CD14-positive monocyte (primary cell): ENCODE measurements around the gene CDC14B. TPM values are rescaled to one million over a fixed set of nuclear protein-coding genes. Genes with fewer than 3 reads are reported as not detected.

Experiments
- DNase-seq, 3 donors: peaks; one replicate each; pipeline ENCODE4 v3.0.0-alpha.2; 2011 to 2022
- H2AFZ ChIP-seq: 2 replicates; pipeline ENCODE4 v1.6.0; 2012; ENCODE audit warnings: mild to moderate bottlenecking, low read depth, low read length, inconsistent platforms; ENCODE audit not compliant: insufficient read depth, poor library complexity, severe bottlenecking
- H3K27ac ChIP-seq, 2 donors: 1 replicate in 1 of 2; 2 replicates in 1 of 2; pipeline ENCODE4 v1.5.1; 2012 to 2013; ENCODE audit warnings: low read length in 2 of 2, control low read depth in 1 of 2, inconsistent platforms in 1 of 2, low read depth in 1 of 2, mild to moderate bottlenecking in 1 of 2
- H3K27me3 ChIP-seq, 2 donors: one replicate each; pipeline versions ENCODE4 v1.6.0 to v1.6.1; 2011 to 2013; ENCODE audit warnings: low read length in 2 of 2; ENCODE audit not compliant: control insufficient read depth in 2 of 2, insufficient read depth in 2 of 2
- H3K36me3 ChIP-seq, 2 donors: replicated peaks in 1 of 2; 1 replicate in 1 of 2; 2 replicates in 1 of 2; pipeline versions ENCODE4 v1.5.1 to v1.6.1; 2012 to 2013; ENCODE audit warnings: low read length in 2 of 2, control low read depth in 1 of 2, inconsistent platforms in 1 of 2, mild to moderate bottlenecking in 1 of 2; ENCODE audit not compliant: insufficient read depth in 2 of 2, control insufficient read depth in 1 of 2
- H3K4me1 ChIP-seq, 2 donors: 1 replicate in 1 of 2; 2 replicates in 1 of 2; pipeline versions ENCODE4 v1.5.1 to v1.6.1; 2012 to 2013; ENCODE audit warnings: low read length in 2 of 2, control low read depth in 1 of 2, inconsistent platforms in 1 of 2, mild to moderate bottlenecking in 1 of 2, moderate library complexity in 1 of 2; ENCODE audit not compliant: insufficient read depth in 2 of 2, control insufficient read depth in 1 of 2
- H3K4me2 ChIP-seq: replicated peaks from 2 replicates; pipeline ENCODE3; 2012; ENCODE audit warnings: low read length, moderate library complexity, mild to moderate bottlenecking; ENCODE audit not compliant: poor library complexity, severe bottlenecking; ENCODE audit errors: extremely low read depth
- H3K4me3 ChIP-seq, 3 experiments: fragments of 200-600 bp in 1 of 3; sonication (generic) in 1 of 3; replicated peaks in 1 of 3; 1 replicate in 2 of 3; 2 replicates in 1 of 3; pipeline ENCODE4 v1.5.1; 2011 to 2013; ENCODE audit warnings: low read length in 3 of 3, mild to moderate bottlenecking in 3 of 3, control low read depth in 2 of 3, low read depth in 2 of 3, inconsistent platforms in 1 of 3, moderate library complexity in 1 of 3
- H3K79me2 ChIP-seq: 2 replicates; pipeline ENCODE4 v1.6.0; 2012; ENCODE audit warnings: mild to moderate bottlenecking, control low read depth, inconsistent platforms, low read length, moderate library complexity; ENCODE audit not compliant: insufficient read depth
- H3K9ac ChIP-seq: 2 replicates; pipeline ENCODE4 v1.6.0; 2017; ENCODE audit warnings: low read length, mild to moderate bottlenecking; ENCODE audit not compliant: insufficient read depth, poor library complexity, severe bottlenecking
- H3K9me3 ChIP-seq, 2 donors: replicated peaks in 1 of 2; 1 replicate in 1 of 2; 2 replicates in 1 of 2; pipeline versions ENCODE4 v1.5.1 to v1.6.1; 2012 to 2013; ENCODE audit warnings: low read length in 2 of 2, control low read depth in 1 of 2; ENCODE audit not compliant: control insufficient read depth in 1 of 2, insufficient read depth in 1 of 2
- H4K20me1 ChIP-seq: 2 replicates; pipeline ENCODE4 v1.6.0; 2012; ENCODE audit warnings: mild to moderate bottlenecking, low read length, control low read depth, moderate library complexity; ENCODE audit not compliant: insufficient read depth
- H3K27ac Mint-ChIP-seq, 7 donors: one replicate each; pipeline ENCODE4 v1.8.0; 2020; ENCODE audit warnings: mild to moderate bottlenecking in 7 of 7, mixed read lengths in 7 of 7, moderate library complexity in 6 of 7, inconsistent platforms in 2 of 7
- H3K27me3 Mint-ChIP-seq, 3 donors: one replicate each; pipeline ENCODE4 v1.8.0; 2021 to 2022; ENCODE audit warnings: low read depth in 3 of 3, mild to moderate bottlenecking in 3 of 3, mixed read lengths in 3 of 3, moderate library complexity in 3 of 3, inconsistent platforms in 1 of 3
- H3K36me3 Mint-ChIP-seq, 2 donors: one replicate each; pipeline ENCODE4 v1.8.0; 2020; ENCODE audit warnings: mixed read lengths in 2 of 2, inconsistent platforms in 1 of 2, mild to moderate bottlenecking in 1 of 2
- H3K4me1 Mint-ChIP-seq: one replicate; pipeline ENCODE4 v1.8.0; 2020; ENCODE audit warnings: mild to moderate bottlenecking, mixed read lengths
- H3K4me3 Mint-ChIP-seq, 2 donors: one replicate each; pipeline ENCODE4 v1.8.0; 2020; ENCODE audit warnings: mild to moderate bottlenecking in 2 of 2, mixed read lengths in 2 of 2, moderate library complexity in 1 of 2
- H3K9me3 Mint-ChIP-seq, 7 donors: one replicate each; pipeline ENCODE4 v1.8.0; 2020 to 2022; ENCODE audit warnings: mixed read lengths in 7 of 7, mild to moderate bottlenecking in 6 of 7, moderate library complexity in 6 of 7, inconsistent platforms in 2 of 7
- CTCF ChIP-seq: fragments of 200-600 bp; IDR thresholded peaks from one replicate; pipeline ENCODE4 v1.8.0; 2022; ENCODE audit warnings: antibody characterized with exemption, mild to moderate bottlenecking
- WGBS: methylation state at CpG from one replicate; pipeline ENCODE4 v1.1.5; 2013; ENCODE audit warnings: missing lambda C conversion rate; ENCODE audit not compliant: insufficient coverage; 5-methylcytosine and 5-hydroxymethylcytosine counted together
- intact Hi-C, 2 donors: fragments of 100-400 bp; cut with micrococcal nuclease; formaldehyde crosslinking; loops; one replicate each; pipeline versions ENCODE4 v1.15.0 to v1.15.1; 2023
- polyA plus RNA-seq, 3 donors: library from polyadenylated mRNA; depleted of rRNA in 1 of 3; unstranded in 2 of 3; stranded (reverse) in 1 of 3; fragments of 300-500 nt in 2 of 3; fragments of >200 nt in 1 of 3; fragmentation: Illumina TruSeq in 2 of 3; gene quantifications; 1 replicate in 2 of 3; 2 replicates in 1 of 3; pipeline ENCODE4 v1.2.3, GENCODE V29; 2012 to 2021

Gene CDC14B
- polyA plus RNA-seq, 3 donors = 0.03 to 0.47 (median 0.44) TPM

GRCh38 chr9:96458226-96458625, 161.4 kb downstream of the CDC14B start:
- peaks cover 0 to 16% (median 15%) of the 10 kb centered on the region in 3 donors for H3K27me3 Mint-ChIP-seq
- no peaks in the 10 kb centered on the region for H3K79me2 ChIP-seq
- no peak for TF ChIP-seq CTCF
- intact Hi-C loops = no loop called here
- no peaks in the 10 kb centered on the region for H4K20me1 ChIP-seq
- DNase-seq = no peak
- no peaks in the 10 kb centered on the region for H3K9me3 ChIP-seq
- no peak overlapping the region for H2AFZ ChIP-seq
- no peaks in the 10 kb centered on the region for H3K36me3 ChIP-seq
- 92% methylated on average over 4 of the region's 8 CpGs for WGBS
- no peak overlapping the region for H3K27ac Mint-ChIP-seq
- no peaks in the 10 kb centered on the region for H3K4me1 Mint-ChIP-seq
- no peak overlapping the region for H3K4me3 ChIP-seq
- H3K9me3 Mint-ChIP-seq = no peaks in the 10 kb centered on the region
- H3K4me1 ChIP-seq = no peaks in the 10 kb centered on the region
- H3K27me3 ChIP-seq = no peaks in the 10 kb centered on the region
- no peak overlapping the region for H3K4me2 ChIP-seq
- H3K9ac ChIP-seq = no peak overlapping the region
- H3K27ac ChIP-seq = no peak overlapping the region
- no peaks in the 10 kb centered on the region for H3K36me3 Mint-ChIP-seq
- no peak overlapping the region for H3K4me3 Mint-ChIP-seq

GRCh38 chr9:96457266-96457665, 162.4 kb downstream of the CDC14B start:
- 100% methylated on average over 3 of the region's 4 CpGs for WGBS
- Mint-ChIP-seq H3K27me3 (peaks cover 4 to 26% (median 22%) of the 10 kb centered on the region in 3 donors), H3K4me1 (no peaks in the 10 kb centered on the region), H3K4me3 (no peak overlapping the region), H3K36me3 (peaks cover 0 to 1% of the 10 kb centered on the region in 2 donors), H3K27ac (no peak overlapping the region), H3K9me3 (no peaks in the 10 kb centered on the region)
- H3K9me3 ChIP-seq = no peaks in the 10 kb centered on the region
- no peak overlapping the region for H3K9ac ChIP-seq
- no peak overlapping the region for H3K4me2 ChIP-seq
- H4K20me1 ChIP-seq = no peaks in the 10 kb centered on the region
- no peaks in the 10 kb centered on the region for H3K36me3 ChIP-seq
- no peak overlapping the region for H3K27ac ChIP-seq
- no peaks in the 10 kb centered on the region for H3K4me1 ChIP-seq
- H2AFZ ChIP-seq = no peak overlapping the region
- intact Hi-C loops = no loop called here
- TF ChIP-seq CTCF = no peak
- H3K4me3 ChIP-seq = no peak overlapping the region
- H3K79me2 ChIP-seq = no peaks in the 10 kb centered on the region
- no peak for DNase-seq
- peaks cover 0 to 6% of the 10 kb centered on the region in 2 donors for H3K27me3 ChIP-seq
